Measurements from ENCODE around the gene RNF144A.

- no peak for TF ChIP-seq ATF3 (CRISPR knock-in tag; conservative IDR thresholded peaks at IDR 0.05)
- no peak for TF ChIP-seq SP1 (CRISPR knock-in tag; conservative IDR thresholded peaks at IDR 0.05)
- TF ChIP-seq CTCF (IDR thresholded peaks at IDR 0.05): no peak
- TF ChIP-seq ATF6 (CRISPR knock-in tag; IDR thresholded peaks at IDR 0.05): no peak
- no peak for TF ChIP-seq FOXK1 (CRISPR knock-in tag; IDR thresholded peaks at IDR 0.05)
These were observed 140.7 kb downstream of the RNF144A start for GRCh38 chr2:7057865-7058400.
